Pancreas (tissue), 10 donors: Measurements from ENCODE around the gene SPATA25. TPM values are rescaled to one million over a fixed set of nuclear protein-coding genes. Genes with fewer than 3 reads are reported as not detected.

Experiments
- ATAC-seq, 4 donors: fragments of 200-7000 bp; cut with Tn5 transposase; one replicate each; pipeline versions ENCODE4 v1.8.0 to v1.9.1; 2020; ENCODE audit warnings: mild to moderate bottlenecking in 4 of 4, moderate library complexity in 4 of 4
- DNase-seq, 6 donors: peaks; one replicate each; pipeline ENCODE4 v3.0.0-alpha.2; 2020
- FAIRE-seq: peaks from 2 replicates; lab custom pipeline; 2012; peaks lifted over from hg19 to GRCh38; lab: Jason Lieb, UNC
- H3K27ac ChIP-seq, 4 donors: fragments of 200-600 bp; sonication (generic); 1 replicate in 3 of 4; 2 replicates in 1 of 4; pipeline versions ENCODE4 v1.5.0 to v1.8.0; 2020
- H3K27me3 ChIP-seq, 4 donors: fragments of 200-600 bp; one replicate each; pipeline ENCODE4 v1.8.0; 2021
- H3K36me3 ChIP-seq, 3 donors: fragments of 200-600 bp; sonication (generic) in 1 of 3; one replicate each; pipeline versions ENCODE4 v1.5.0 to v1.8.0; 2020 to 2021
- H3K4me1 ChIP-seq, 3 donors: fragments of 200-600 bp; one replicate each; pipeline ENCODE4 v1.8.0; 2021
- H3K4me3 ChIP-seq, 4 donors: fragments of 200-600 bp; sonication (generic) in 2 of 4; one replicate each; pipeline versions ENCODE4 v1.5.0 to v1.8.0; 2020 to 2021
- H3K9me3 ChIP-seq, 4 donors: fragments of 200-600 bp; one replicate each; pipeline ENCODE4 v1.8.0; 2021
- WGBS, 2 donors: extraction: QIAGEN DNeasy Blood & Tissue Kit; methylation state at CpG; one replicate each; pipeline ENCODE4 v1.1.7; 2013; 5-methylcytosine and 5-hydroxymethylcytosine counted together
- intact Hi-C, 3 donors: fragments of 100-400 bp; cut with DNase I; formaldehyde crosslinking; loops; one replicate each; pipeline versions ENCODE4 v1.11.1 to v1.14.2; 2022
- polyA plus RNA-seq, 2 donors: library from polyadenylated mRNA; stranded (reverse); fragments of 200-250 nt; gene quantifications; one replicate each; pipeline ENCODE4 v1.2.3, GENCODE V29; 2013
- total RNA-seq, 6 donors: library from RNA; stranded (reverse); fragmentation: NEBNext Ultra II Directional in 4 of 6; extraction: Animal tissue kit (Norgen Biotek cat#: 25700) in 4 of 6; gene quantifications; one replicate each; pipeline versions ENCODE4 v1.2.1 to v1.2.4, GENCODE V29; 2021 to 2023
- TF ChIP-seq, protein P1 (sequence below), 4 donors: fragments of 200-600 bp; sonication (generic) in 3 of 4; IDR thresholded peaks; one replicate each; pipeline versions ENCODE4 v1.5.0 to v1.8.0; 2021; ENCODE audit warnings: antibody characterized with exemption in 4 of 4
- donor health status: healthy with polysubstance abuse.
- donor health status: DM: no; HTN: no; CAD: no; lungs with moderate emphysema.
- donor health status: DM: no; HTN: no; CAD: no.
- donor health status: control.
- donor health status: control.
- donor health status: Bipolar disorder and iron deficiency.
- donor health status: DM: yes; HTN: yes; CAD: no.
- donor health status: DM: no; HTN: no; CAD: no.
- donor health status: DM: no; HTN: no; CAD: no.
- donor health status: DM: yes; HTN: yes; CAD: no.

Gene SPATA25
- total and polyA plus RNA-seq, 8 donors: 0.55 to 1.7 (median 0.86) TPM

DNA sequence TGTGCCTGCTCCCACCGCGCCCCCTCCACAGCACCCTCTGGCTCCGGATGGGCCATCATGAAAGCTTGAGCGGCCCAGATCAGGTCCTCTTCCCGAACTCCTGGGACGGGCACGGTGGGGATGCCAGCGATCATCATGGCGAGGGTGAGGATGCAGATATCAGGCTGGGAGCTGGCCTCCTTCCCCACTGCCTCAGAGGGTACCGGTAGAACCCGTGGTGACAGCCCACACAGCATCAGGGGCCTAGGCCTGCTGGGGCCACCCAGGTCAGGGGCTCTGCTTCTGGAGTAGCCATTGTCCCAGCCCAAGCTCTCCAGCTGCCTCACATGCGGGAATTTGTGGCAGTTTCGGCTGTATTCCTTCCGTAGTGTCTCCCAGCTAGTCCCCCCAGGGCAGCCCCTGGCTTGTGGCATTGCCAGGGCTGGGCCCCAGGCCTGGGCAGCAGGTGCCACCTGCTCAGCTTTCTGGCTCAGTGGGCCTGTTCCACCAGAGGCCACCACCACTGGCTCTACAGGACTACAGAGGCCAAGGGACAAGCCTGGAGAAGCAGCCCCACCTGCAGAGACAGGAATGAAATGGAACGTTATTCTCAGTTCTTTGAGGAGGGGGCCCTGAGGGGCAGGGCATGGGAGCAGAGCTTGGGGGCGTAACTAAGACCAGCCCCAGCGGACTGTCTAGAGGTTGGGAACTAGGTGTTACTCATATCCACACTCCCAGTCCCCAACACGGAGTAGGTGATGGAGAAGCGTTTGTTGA, 654 bp downstream of the SPATA25 start:
- peaks cover 0 to 8% (median 6%) of the 10 kb centered on the region in 3 donors for H3K36me3 ChIP-seq
- no peak overlapping the region for H3K4me3 ChIP-seq
- H3K27ac ChIP-seq: no peak overlapping the region
- no peaks in the 10 kb centered on the region for H3K27me3 ChIP-seq
- peaks cover 1 to 3% (median 1%) of the 10 kb centered on the region in 3 donors for H3K4me1 ChIP-seq
- FAIRE-seq (no peak), DNase-seq (no peak), ATAC-seq (no peak)
- TF ChIP-seq, protein P1, sequence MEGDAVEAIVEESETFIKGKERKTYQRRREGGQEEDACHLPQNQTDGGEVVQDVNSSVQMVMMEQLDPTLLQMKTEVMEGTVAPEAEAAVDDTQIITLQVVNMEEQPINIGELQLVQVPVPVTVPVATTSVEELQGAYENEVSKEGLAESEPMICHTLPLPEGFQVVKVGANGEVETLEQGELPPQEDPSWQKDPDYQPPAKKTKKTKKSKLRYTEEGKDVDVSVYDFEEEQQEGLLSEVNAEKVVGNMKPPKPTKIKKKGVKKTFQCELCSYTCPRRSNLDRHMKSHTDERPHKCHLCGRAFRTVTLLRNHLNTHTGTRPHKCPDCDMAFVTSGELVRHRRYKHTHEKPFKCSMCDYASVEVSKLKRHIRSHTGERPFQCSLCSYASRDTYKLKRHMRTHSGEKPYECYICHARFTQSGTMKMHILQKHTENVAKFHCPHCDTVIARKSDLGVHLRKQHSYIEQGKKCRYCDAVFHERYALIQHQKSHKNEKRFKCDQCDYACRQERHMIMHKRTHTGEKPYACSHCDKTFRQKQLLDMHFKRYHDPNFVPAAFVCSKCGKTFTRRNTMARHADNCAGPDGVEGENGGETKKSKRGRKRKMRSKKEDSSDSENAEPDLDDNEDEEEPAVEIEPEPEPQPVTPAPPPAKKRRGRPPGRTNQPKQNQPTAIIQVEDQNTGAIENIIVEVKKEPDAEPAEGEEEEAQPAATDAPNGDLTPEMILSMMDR (IDR thresholded peaks at IDR 0.05): no peak
- WGBS, 2 donors: 89 to 93% methylated on average over 18 to 19 of the region's 19 CpGs
- intact Hi-C loops: loop anchor here in 1 of 3 donors (5.0 kb wide), 1 partner anchor 81 kb away; no protein-coding TSS in a partner anchor
- H3K9me3 ChIP-seq: no peaks in the 10 kb centered on the region

DNA sequence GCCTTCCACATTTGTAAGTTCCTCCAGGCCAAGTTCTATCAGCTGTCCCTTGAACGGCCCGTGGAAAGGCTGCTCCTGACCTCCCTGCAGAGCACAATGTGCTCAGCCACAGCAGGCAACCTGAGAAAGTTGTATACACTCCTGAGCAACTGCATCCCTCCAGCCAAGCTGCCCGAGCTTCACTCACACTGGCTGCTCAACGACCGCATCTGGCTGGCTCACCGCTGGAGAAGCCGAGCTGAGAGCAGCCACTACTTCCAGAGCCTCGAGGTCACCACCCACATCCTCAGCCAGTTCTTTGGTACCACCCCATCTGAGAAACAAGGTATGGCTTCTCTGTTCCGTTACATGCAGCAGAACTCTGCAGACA, 4.3 kb downstream of the SPATA25 start:
- ATAC-seq: no peak
- Histone ChIP-seq H3K27me3 (no peaks in the 10 kb centered on the region), H3K4me3 (no peak overlapping the region), H3K27ac (no peak overlapping the region), H3K9me3 (no peaks in the 10 kb centered on the region), H3K36me3 (peaks cover 0 to 13% (median 6%) of the 10 kb centered on the region in 3 donors), H3K4me1 (peaks cover 3 to 9% (median 4%) of the 10 kb centered on the region in 3 donors)
- DNase-seq: no peak
- 71 to 84% methylated on average over 9 of the region's 9 CpGs for WGBS, 2 donors
- intact Hi-C loops: no loop called here
- FAIRE-seq: no peak
- TF ChIP-seq, protein P1 (IDR thresholded peaks at IDR 0.05): no peak

DNA sequence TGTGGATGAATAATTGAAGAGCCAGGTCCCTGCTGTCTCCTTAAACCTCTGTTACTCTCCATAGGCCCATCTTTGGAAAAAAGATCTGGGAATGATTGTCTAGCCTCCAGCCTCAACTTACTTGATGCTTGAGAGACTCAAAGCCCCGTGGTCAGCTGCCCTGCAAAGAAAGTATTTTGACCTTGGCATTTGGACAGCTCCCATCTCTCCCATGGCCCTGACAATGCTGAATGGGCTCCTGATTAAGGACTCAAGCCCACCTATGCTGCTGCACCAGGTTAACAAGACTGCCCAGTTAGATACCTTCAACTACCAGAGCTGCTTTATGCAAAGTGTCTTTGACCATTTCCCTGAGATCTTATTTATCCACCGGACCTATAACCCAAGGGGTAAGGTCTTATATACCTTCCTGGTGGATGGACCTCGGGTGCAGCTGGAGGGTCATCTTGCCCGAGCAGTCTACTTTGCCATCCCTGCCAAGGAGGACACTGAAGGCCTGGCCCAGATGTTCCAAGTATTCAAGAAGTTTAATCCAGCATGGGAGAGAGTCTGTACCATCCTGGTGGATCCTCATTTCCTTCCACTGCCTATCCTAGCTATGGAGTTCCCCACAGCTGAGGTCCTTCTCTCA, 4.8 kb downstream of the SPATA25 start:
- 68 to 69% methylated on average over 4 of the region's 4 CpGs for WGBS, 2 donors
- H3K27me3 ChIP-seq: no peaks in the 10 kb centered on the region
- no peak overlapping the region for H3K27ac ChIP-seq
- intact Hi-C loops: no loop called here
- H3K4me3 ChIP-seq: no peak overlapping the region
- ATAC-seq: no peak
- FAIRE-seq: no peak
- H3K9me3 ChIP-seq: no peaks in the 10 kb centered on the region
- peaks cover 0 to 18% (median 6%) of the 10 kb centered on the region in 3 donors for H3K36me3 ChIP-seq
- peaks cover 3 to 9% (median 4%) of the 10 kb centered on the region in 3 donors for H3K4me1 ChIP-seq
- DNase-seq: no peak
- TF ChIP-seq, protein P1 (IDR thresholded peaks at IDR 0.05): no peak

DNA sequence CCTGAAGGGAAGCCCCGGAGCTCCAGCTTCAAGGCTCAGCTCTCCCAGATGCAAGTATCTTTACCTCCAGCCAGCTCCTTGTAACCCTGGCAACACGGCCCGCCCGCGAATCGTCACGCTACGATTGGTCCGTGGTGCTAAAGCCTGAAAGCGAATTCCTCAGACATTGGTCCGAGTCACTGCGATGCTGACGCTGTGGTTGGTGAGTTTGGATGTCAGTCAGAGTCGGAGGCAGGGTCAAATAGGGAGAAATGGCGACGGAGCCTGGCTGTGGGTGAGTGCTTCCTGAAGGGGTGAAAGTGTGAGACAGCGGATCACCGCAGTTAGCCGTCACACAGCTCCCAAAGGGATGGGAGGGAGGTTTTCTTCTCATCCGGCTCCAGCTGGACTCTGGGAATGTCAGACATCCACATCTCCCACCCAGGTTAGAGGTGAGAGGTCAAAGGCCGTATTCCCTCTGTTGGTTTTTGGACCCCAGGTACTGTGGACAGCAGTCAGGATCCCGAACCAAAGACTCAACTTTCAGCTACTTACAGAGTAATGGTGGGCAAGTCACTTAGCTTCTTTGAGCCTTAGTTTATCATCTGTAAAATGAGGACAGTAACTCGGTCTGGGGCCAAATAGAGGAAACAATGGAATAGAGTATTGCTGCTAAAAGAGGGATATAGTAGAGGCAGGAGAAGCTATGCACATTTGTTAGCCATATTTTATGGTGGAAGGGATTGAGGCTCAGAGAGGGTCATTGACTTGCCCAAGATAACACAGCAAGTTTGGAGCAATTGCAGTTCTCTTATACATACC, 6.2 kb downstream of the SPATA25 start, which contains the start of gene ZSWIM1:
Gene ZSWIM1 (plus strand): TSS at position 240 of the 801 bp plus-strand sequence. CDS start 1,366 bp downstream, outside the sequence.
- H3K9me3 ChIP-seq: no peaks in the 10 kb centered on the region
- ATAC-seq (peak; percentile 99), FAIRE-seq (peak; percentile 94), DNase-seq (peak; percentile 98 to 100 (median 99))
- H3K4me3 ChIP-seq: peak within 1 kb of the TSS; percentile 27 to 64 (median 41)
- TF ChIP-seq, protein P1 (IDR thresholded peaks at IDR 0.05): no peak
- intact Hi-C loops: no loop called here
- H3K27me3 ChIP-seq: no peaks in the 10 kb centered on the region
- WGBS, 2 donors: 0% methylated on average over 23 of the region's 23 CpGs
- peaks cover 3 to 9% (median 4%) of the 10 kb centered on the region in 3 donors for H3K4me1 ChIP-seq
- H3K27ac ChIP-seq: peak within 1 kb of the TSS; percentile 44 to 65 (median 55)
- peaks cover 0 to 24% (median 6%) of the 10 kb centered on the region in 3 donors for H3K36me3 ChIP-seq
